Astrocyte of the spinal cord (primary cell): Measurements from ENCODE around the gene PLEKHO2.

Experiments
- DNase-seq: peaks from one replicate; pipeline ENCODE4 v3.0.0; 2011; ENCODE audit warnings: low read depth, low spot score
- H3K4me3 ChIP-seq: 2 replicates; pipeline ENCODE4 v1.5.1; 2011; ENCODE audit warnings: low read depth, mild to moderate bottlenecking, low read length, moderate library complexity
- CTCF ChIP-seq: IDR thresholded peaks from 2 replicates; pipeline ENCODE4 v1.5.1; 2012; ENCODE audit warnings: low read depth, mild to moderate bottlenecking, low read length, inconsistent platforms
- in situ Hi-C: cut with HindIII; loops from 2 replicates; pipeline ENCODE4 v1.10.0; 2017; ENCODE audit warnings: low sequenced_read_pairs

Gene PLEKHO2

GRCh38 chr15:64903326-64903950 is 61.7 kb downstream of the PLEKHO2 start:
- TF ChIP-seq CTCF = no peak
- H3K4me3 ChIP-seq = no peak overlapping the region
- in situ Hi-C loops = no loop called here
- DNase-seq = no peak

- no peak overlapping the region for H3K4me3 ChIP-seq
- no peak for DNase-seq
- no peak for TF ChIP-seq CTCF
- in situ Hi-C loops = no loop called here
Observed at GRCh38 chr15:64904189-64904588, 62.5 kb downstream of the PLEKHO2 start.

GRCh38 chr15:64905119-64905831 is 63.6 kb downstream of the PLEKHO2 start:
- in situ Hi-C loops = no loop called here
- DNase-seq = peak; percentile 70

GRCh38 chr15:64905941-64906340 is 64.2 kb downstream of the PLEKHO2 start:
- TF ChIP-seq CTCF = no peak
- H3K4me3 ChIP-seq = no peak overlapping the region
- no peak for DNase-seq
- in situ Hi-C loops = no loop called here

More at GRCh38 chr15:64905119-64905831, 63.6 kb downstream of the PLEKHO2 start:
- peak; percentile 92 for TF ChIP-seq CTCF
- H3K4me3 ChIP-seq = peak overlapping the region; percentile 36

GRCh38 chr15:64906402-64906801 is 64.7 kb downstream of the PLEKHO2 start:
- in situ Hi-C loops = no loop called here
- no peak for DNase-seq
- H3K4me3 ChIP-seq = no peak overlapping the region
- no peak for TF ChIP-seq CTCF

- H3K4me3 ChIP-seq = no peak overlapping the region
- no peak for DNase-seq
- TF ChIP-seq CTCF = no peak
- in situ Hi-C loops = no loop called here
Observed at GRCh38 chr15:64907991-64908390, 66.3 kb downstream of the PLEKHO2 start.
